Femur (tissue), 1 donor: Measurements from ENCODE around the gene PIGC.
A peak's percentile ranks its signal among the peaks of the same experiment; 100 is the strongest.

Experiments
- DNase-seq: peaks from one replicate; pipeline ENCODE4 v3.0.0-alpha.2; 2017

Gene PIGC

DNA sequence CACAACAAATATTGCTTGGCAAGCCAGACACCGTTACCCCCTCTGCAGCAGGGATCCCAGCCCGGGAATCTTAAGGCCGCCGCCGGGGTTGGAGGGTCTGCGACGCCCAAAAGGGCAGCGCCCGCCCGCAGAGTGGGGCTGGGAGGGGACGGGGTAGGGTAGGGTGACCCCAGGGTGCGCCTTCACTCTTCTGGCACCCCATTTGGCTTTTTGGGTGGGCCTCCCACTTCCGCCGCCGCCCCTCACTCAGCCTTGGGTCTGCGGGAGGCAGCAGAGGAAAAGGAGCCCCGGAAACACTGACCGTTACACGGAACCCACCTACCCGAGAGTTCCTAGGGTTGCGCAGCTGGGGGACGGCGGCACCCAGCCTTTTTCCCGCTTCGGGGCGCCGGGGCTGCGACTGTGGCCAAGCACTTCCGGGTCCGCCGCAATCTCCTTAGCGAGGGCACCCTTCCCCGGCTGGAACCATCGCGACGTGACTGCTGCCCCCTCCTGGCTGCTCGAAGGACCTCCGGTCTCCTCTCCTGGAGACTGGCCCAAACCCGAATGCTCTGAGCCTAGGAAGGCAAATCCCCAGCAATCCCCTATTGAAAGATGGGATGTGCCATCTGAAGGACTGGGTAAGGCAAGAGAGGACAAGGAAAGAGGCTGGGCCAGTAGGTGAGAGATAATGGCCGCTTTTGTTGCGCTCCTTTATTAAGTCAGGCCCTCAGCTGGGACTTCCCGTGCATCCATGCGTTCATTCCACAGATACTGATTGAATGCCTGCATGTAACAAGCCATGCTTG, at the start of gene PIGC:
Gene PIGC, minus strand, starts transcription at position 404 of the 788 bp plus-strand sequence. CDS start 1,447 bp downstream, outside the sequence.
- DNase-seq = peak; percentile 93

DNA sequence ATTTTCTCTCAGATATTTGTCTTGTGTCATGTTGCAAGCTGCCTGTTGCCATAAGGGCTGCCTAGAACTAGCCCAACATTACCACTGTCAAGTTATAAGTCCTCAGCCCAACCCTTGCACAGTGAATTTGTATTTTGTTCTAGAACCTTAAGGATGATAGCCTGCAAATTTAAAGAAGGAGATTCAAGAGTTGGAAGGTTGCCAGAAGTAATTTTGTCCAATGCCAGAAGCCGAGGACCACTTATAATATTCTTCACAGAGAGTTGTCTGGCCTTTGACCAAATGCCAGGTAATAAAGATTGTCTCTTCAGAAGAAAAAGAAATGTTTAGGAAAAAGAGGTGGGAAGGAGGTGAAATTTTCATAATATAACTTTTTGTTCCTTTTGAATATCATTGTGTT, 48.6 kb upstream of the PIGC start:
- no peak for DNase-seq

DNA sequence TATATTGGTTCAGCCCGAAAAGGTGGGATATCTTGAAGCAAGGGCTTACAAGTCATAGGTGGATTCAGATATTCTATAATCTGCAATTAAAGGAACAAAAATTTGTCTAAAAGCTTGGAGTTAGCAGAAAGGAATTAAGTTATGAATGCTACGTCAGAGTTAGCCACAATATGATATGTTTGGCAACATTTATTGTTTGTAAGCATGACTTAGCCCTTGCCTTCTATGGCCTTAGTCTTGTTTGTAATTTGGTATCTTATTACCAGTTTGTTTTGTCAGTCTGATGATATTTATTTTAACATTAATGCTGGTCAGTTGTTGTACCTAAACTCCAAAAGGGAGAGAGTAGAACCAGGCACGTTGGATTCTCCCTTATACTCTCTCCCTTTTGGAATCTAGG, 46.0 kb upstream of the PIGC start:
- DNase-seq = no peak

DNA sequence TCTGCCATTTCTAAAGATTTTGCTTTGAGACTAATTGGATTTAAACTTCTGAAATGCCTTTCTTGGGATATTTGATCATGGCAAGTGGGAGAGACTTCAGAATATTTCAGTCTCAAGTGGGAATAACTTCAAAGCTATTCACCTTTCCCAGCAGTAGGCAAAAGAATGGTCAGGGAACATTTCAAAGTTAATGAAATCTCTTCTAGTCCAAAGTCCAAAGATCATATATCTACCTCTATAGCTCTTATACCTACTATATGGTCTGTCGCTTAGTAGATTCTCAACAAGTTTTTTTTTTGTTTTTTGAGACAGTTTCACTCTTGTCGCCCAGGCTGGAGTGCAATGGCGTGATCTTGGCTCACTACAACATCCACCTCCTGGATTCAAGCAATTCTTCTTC, 44.5 kb upstream of the PIGC start:
- DNase-seq = no peak

DNA sequence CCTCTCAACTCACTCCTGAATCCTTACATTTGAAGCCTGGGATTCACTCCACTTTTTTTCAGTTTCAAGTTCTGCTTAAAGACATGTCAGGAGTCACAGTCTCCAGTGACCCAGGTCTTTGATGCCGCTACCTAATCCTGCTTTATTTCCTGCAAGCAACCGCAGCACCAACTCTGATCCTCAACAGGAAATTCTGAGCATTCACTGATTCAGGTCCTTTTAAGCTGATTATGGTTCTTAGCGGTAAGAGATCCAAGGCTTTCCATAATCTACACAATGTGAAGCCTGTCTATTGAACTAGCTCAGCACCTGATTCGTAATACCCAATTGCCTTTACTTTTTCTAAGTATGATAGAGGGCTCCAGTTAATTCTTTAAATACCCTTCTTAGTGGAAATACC, 43.7 kb upstream of the PIGC start:
- DNase-seq = no peak

DNA sequence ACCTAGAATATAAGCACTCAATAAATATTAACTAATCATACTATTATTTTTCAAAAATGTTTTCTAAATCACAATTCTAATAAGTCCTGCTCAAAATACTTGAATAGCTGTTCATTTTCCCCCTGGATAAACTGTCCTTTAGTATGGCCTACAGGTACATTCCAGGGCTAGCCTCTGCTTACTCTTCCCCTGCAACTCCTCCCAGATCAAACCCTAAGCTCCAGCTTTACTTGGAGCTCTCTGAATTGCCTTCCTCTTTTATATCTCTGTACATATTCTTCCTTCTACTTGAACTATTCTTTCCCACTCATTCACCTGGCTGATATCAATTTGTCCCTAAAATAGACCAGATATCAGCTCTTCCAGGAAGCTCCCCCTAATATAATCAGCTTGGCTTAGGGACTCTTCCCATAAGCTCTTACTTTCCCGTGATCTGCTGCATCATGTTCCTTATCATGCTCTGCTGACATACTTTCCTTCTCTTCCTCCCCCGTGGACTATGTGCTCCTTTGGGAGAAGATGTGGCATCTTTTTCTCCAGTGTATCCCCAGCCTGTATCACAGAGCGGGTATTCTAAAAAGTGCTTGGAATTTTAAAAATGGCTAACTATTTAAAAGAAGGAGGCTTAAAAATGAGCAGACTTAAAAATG, 43.1 kb upstream of the PIGC start:
- no peak for DNase-seq

DNA sequence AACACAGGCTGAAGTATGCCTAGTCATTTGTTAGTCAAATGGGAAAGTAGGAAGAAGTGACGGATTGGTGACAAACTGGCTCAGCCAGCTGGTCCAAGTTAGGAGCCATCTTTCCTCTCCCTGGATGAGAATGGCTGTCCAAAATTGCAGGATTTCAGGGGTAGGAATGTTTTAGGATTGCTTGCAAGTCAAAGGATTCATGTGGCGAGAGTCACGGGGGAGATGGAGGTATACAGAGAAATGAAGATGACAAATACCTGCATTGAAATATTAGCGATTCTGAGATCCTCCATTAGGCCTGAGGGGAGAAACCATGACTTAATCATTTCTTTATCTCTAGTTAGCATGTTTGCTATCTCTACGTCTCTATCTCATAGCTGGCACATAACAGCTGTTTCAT, 41.8 kb upstream of the PIGC start:
- DNase-seq = no peak

DNA sequence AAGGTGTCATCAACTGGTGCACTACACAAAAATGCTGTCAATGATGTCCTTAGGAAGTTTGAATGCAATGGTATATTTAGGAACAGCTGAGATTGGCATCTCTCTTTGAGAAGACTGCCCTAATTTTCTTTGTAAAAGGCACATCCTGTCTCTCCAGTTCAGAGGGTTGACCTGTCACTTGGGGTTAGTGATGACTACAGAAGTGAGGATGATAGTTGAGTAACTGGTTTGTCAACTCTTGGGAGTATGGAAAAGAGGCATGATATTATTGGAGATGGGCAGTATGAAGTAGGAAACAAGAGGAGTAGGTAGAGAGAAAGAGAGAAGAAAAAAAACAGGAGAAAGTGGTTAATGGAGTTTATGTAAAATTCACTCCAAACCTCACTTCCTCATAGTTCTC, 40.4 kb upstream of the PIGC start:
- no peak for DNase-seq

DNA sequence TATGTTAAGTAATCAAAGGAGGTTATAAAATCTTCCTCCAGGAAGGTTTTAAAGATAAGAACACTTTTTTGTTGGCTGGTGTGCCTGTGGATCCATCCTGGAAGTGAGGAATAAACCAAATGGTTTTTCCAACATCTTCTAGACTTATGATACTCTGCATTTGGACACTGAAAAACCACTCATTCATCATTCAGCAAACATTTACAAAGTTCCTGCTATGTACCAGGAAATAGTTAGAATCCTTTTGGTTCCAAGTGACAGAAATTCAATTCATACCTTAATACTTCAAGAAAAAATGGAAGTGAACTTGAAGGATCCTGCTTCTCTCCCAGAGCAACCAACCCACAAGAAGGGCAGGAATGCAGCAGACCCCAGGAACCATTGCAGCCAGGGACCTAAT, 39.6 kb upstream of the PIGC start:
- DNase-seq = no peak

DNA sequence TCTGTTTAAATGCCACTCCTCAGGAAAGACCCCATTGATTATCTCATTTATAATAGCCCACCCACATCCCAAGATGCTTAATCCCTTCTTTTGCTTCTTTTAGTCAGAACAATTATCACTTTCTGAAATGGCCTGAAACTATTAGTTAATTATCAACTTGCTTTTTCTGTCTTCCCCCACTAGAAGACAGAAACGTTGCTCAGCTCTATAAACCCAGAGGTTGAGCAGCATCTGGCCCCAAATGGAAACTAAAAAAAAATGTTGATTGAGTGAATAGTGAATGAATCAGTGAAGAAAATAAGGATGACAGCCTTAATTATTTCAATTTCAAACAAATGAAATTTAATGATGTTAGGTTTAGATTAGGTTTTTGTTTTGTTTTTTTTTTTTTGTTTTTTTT, 38.2 kb upstream of the PIGC start:
- no peak for DNase-seq

DNA sequence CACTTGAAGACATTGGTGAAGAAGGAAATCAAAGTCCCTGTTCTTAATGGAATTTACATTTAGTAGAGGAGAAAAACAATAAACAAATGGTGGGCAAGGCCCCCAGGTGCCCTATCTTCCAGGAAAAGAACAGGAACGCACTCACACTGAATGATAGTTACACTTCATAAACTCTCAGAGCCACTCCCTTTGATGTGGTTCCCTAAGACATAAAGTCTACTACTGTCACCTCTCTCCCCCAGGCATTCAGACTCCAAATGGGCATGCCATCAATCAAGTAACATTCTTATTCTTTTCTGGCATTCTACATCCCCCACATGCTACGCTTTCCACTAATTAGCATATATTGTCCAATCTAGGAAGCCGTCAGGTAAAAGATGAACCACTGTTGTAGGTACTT, 36.6 kb upstream of the PIGC start:
- DNase-seq = no peak

DNA sequence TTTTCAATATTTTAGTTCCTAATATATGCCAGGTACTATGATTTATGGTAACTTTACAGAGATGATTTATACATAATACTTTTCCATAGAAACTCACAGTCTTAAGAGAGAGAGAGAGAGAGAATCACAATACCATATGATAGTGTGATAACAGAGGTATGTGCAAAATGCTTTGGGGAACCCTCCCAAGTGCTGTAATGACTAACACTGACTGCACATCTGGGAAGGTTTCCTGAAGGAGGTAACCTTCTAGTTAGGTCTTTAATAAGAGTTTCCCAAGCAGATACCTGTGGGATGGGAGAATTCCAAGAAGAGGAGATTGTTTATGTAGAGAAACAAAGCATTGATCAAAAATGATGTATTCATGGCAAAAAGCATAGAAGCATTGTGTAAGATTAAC, 34.6 kb upstream of the PIGC start:
- no peak for DNase-seq

DNA sequence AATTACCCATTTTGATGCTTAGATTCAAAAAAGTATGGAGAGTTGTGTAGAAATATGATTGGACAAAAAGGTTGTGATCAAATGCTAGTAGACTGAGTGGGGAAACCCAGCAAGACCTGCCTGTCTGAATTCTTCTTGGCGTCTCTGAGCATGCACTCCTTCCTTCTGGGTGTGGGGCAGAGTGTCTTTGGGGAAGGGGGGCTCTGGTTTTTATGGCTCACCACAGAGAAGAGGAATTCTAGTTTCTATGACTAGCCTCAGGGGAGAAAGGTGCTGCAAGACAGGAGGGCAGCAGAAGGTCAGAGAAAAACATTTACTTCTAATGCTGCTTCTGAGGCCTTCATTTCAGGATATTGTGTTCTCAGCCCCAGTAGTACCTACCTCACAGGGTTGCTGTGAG, 33.9 kb upstream of the PIGC start:
- DNase-seq = no peak

DNA sequence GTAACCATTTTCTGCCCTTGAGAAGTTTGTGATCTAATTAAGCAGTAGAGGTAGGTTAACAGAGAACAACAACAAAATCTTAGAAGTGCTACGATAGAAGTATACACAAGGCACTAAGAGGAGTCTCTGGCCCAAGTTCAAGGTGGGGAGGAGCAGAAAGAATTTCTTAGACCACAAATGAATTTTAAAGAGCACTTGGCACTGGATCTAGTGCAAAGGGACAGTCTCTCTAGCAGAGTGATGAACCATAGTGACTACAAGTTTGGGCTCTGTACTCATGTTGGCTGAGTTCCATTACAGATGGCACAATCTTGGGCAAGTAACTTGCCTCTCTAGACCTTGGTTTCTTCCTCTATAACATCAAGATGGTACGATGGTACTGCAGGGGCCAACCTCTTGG, 33.3 kb upstream of the PIGC start:
- no peak for DNase-seq

DNA sequence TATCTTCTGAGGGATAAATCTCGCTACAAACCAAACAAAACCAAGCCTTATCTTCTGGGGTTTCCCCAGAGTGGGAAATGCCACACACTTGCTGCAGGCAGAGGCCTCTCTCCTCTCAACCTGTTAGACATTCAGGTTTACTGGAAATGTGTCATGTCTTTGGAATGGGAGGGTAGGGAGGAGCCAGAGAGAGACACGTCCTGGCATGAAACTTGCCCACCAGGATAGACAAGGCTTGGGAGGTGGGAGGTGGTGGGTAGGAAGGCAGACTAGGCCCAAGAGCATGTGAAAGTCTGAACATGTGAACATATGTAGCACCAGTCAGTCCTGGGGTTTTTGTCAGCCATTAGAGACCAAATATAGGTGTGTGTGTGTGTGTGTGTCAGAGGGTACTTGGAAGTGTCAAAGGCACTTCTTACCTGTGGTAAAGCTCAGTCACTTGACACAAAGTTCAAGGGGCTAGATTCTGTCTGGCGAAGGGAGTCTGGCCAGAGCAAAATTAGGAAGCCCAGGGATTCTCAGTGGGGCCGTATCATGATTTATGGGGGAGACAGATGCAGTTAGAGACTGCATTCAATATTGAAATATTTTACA, 32.4 kb upstream of the PIGC start:
- no peak for DNase-seq

DNA sequence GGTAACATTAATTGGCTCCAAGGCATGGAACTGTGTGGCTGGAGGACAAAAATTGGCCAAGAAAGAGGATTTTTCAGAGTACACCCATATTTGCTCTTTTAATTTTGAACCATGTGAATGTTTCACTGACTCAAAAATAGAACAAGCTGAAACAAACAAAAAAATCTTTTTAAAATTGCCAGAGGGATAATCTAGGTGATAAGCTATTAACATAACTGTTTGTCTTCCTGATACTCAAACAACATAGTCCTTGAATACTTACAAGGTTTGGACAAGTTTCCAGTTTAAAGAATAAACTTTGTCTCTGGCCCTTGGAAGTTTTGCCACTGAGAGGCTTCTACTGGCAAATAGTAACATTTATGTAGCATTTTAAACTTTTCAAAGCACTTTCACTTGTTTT, 30.0 kb upstream of the PIGC start:
- no peak for DNase-seq

DNA sequence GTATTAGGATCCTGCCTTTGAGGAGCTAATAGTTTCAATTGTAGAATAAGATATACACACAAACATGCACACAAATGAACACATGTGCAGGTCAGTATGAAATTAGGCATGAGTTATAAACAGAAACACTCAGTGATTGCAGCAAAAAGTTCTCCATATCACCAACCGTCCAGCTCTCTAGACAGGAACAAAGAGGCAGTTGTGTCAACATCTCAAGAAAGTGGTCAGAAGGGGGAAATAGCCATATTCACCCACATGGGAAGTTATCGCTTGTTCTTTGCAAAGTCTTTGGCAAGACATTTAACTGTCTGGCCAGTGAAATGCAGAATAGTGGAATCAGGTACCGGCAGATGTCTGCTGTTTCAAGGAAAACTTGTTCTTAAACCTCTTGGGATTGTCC, 29.4 kb upstream of the PIGC start:
- DNase-seq = no peak

DNA sequence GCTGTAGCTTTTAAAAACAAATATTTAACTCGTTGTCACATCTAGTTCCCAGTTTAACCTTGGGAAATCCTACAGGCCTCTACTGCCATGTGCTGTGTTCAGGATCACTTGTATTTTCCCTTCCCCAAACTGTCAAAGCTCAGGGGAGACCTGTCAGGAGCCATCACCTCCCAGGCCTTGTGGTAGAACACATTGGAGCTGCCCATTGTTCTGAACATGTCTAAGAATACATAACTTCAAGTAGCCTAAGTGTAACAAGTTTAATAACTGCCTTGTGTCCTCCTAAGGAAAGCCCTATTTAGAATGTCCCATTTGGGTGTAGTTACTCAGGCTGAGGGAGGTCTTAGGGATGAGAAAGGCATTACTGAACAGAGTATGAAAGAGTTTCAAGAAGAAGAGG, 28.6 kb upstream of the PIGC start:
- no peak for DNase-seq

DNA sequence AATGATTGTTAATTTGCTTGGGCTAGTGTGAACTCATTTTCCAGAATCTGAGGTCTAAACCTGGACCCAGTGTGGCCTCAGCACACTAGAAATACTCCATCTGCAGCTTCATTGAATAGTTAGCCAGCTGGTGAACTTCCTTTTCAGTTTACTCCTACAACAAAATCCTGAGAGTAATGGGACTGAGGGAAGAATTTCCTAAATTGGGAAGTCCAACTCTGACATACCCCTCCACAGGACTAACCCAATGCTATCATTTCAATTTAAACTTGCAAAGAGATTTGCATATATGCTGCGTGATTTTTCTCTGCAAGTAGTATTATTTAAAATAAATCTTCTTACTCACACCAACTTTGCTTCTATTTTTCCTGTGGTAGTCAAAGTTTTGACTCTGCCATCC, 27.8 kb upstream of the PIGC start:
- DNase-seq = no peak

DNA sequence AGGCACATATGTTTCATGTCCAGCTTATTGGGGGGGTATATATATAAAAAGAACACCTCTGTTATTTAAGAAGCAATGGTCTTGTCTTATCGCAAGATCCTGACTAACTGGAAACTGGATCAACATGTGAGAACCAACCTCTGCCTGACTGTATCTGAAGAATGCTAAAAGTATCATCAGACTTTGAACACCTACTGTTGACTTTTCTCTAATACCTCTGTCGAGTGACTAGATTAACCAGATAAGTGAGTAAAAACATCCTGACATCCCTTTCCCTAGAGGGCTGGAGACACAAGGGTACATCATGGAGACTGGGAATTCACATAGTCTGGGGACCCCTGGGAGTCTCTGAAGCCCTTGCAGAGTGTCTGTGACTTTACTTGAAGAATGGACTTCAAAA, 26.3 kb upstream of the PIGC start:
- no peak for DNase-seq

DNA sequence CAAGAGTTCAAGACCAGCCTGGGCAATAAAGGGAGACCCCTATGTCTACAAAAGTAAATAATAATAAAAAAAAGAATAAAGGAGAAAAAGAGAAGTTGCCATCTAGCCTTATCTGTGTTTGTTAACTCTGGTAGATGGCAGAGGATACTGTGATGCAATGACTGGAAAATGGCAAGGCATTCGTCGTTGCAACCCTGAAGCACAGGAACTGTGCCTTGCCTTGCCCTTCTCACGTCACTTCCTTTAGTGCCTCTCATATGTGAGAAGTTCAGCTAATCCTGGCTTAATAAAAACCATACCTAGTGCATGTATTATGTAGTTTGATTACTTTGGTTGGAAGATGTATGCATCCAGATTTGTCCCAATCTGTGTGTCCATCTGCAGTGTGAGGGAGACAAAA, 25.8 kb upstream of the PIGC start:
- no peak for DNase-seq

DNA sequence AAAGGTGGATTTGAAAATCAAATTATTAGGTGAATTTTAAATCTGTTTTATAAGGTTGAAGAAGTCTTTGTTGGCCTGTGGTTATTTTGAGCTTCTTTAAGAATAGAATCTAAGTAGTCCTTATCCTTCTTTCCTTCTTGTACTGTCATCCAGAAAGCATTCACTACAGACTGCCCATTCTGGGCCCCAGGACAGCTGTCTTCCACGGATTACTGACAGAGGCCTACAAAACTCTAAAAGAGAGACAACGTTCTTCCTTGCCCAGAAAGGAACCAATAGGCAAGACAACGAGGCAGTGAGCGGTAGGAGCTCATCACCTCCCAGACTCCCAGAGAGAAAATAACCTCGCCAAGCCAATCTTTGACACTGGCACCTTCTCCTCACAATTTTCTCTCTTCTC, 24.4 kb upstream of the PIGC start:
- no peak for DNase-seq

DNA sequence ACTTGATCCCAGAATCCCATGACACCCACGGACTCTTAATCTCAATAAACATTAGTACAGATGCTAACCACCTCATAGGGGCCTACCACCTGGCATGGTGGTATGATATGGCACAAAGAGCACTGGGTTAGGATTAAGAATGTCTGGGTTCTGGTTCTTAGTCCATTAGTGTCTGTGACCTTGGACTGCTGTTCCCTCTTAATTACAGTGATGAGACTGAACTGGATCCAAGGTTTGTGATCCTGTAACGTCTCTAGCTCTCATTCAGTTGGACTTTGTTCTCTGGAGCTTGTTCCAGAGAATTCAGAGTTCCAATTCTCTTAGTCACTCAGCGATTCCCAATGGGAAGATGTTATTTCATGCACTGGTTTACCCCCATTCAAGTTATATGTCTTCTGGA, 23.6 kb upstream of the PIGC start:
- no peak for DNase-seq

DNA sequence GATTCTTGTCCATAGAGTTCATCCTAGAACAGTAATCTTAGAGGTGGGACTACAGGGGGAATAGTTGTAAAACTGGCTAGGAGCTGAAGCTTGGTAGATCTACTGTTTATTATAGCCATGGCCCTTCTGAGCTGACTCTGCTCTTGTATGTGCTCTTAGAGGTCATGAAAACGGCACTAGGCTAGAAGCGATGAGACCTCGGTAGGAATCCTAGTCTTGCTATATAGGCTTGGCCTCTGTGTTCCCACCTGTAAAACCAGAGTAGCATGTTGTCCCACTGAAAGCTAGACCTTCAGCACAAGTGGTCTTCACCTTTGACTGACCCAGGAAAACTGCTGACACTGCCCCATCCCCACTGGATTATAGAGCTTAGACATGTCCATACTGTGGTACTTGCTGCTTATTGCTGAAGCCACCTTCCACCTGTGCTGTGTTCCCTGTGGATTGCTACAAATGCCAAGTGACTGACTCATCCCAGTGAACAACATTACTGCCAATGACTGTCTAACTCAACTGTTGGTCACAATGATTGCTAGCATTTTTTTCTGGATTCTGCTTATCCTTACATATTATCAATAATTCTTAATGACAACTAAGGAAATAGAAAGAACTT, 23.0 kb upstream of the PIGC start:
- DNase-seq = no peak
